ENCODE measurements around the gene RASSF4. TPM values are rescaled to one million over a fixed set of nuclear protein-coding genes. Genes with fewer than 3 reads are reported as not detected.

RASSF4 gene
- total and polyA plus RNA-seq, 9 of the 15 experiments (the other 6 are each of a cell fraction or from before 2014, with no cell fraction given), result 0.01 to 0.62 (median 0.11) TPM; not detected in 3

DNA sequence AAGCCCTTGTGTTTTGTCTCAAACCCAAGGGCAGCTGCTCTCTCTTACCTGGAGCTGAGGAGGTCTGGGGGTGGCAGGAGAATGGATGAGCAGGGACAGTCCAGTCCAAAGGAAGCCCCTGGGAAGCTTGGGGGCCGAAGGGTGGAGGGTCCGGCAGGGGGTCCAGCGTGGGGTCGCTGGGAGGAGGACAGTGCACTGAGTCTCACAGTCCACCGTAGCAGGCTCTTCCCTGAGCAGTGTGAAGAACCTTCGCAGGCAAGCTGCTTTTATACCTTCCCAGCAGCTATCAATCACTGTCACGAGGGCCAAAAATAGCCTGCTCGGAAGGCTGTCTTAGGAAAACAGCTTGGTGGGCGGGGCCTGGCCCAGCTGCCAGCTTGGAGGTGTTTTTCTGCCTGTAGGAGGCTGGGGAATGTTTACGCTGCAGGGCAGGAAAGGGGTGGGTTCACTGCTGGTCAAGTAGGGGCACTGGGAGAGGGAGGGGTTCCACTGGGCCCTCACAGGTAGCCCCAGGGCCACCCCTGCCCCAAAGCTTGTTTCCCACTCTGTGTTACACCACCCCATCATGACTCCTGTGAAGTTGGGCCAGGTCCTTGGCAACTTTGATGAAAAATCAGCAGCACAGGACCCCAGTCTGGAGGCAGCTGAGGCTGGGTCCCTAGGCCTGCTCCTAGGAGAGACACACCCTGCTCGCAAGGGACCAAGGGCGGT is 19.1 kb downstream of the RASSF4 start, which contains the start of gene DEPP1 (continued):
- TF ChIP-seq, protein P1, sequence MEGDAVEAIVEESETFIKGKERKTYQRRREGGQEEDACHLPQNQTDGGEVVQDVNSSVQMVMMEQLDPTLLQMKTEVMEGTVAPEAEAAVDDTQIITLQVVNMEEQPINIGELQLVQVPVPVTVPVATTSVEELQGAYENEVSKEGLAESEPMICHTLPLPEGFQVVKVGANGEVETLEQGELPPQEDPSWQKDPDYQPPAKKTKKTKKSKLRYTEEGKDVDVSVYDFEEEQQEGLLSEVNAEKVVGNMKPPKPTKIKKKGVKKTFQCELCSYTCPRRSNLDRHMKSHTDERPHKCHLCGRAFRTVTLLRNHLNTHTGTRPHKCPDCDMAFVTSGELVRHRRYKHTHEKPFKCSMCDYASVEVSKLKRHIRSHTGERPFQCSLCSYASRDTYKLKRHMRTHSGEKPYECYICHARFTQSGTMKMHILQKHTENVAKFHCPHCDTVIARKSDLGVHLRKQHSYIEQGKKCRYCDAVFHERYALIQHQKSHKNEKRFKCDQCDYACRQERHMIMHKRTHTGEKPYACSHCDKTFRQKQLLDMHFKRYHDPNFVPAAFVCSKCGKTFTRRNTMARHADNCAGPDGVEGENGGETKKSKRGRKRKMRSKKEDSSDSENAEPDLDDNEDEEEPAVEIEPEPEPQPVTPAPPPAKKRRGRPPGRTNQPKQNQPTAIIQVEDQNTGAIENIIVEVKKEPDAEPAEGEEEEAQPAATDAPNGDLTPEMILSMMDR (IDR thresholded peaks at IDR 0.05 in 2 of 3, conservative IDR thresholded peaks at IDR 0.05 in 1 of 3; ENCODE audit: insufficient read depth in 2 of 3, low read depth in 1 of 3, low read length in 3 of 3), result peak in 1 of 3 experiments; percentile 39; a peak in 2 of 6 replicates
- TF ChIP-seq, protein P2, sequence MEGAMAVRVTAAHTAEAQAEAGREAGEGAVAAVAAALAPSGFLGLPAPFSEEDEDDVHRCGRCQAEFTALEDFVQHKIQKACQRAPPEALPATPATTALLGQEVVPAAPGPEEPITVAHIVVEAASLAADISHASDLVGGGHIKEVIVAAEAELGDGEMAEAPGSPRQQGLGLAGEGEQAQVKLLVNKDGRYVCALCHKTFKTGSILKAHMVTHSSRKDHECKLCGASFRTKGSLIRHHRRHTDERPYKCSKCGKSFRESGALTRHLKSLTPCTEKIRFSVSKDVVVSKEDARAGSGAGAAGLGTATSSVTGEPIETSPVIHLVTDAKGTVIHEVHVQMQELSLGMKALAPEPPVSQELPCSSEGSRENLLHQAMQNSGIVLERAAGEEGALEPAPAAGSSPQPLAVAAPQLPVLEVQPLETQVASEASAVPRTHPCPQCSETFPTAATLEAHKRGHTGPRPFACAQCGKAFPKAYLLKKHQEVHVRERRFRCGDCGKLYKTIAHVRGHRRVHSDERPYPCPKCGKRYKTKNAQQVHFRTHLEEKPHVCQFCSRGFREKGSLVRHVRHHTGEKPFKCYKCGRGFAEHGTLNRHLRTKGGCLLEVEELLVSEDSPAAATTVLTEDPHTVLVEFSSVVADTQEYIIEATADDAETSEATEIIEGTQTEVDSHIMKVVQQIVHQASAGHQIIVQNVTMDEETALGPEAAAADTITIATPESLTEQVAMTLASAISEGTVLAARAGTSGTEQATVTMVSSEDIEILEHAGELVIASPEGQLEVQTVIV (CRISPR knock-in tag; IDR thresholded peaks at IDR 0.05; ENCODE audit: borderline replicate concordance), result no peak
- TF ChIP-seq, protein P3, sequence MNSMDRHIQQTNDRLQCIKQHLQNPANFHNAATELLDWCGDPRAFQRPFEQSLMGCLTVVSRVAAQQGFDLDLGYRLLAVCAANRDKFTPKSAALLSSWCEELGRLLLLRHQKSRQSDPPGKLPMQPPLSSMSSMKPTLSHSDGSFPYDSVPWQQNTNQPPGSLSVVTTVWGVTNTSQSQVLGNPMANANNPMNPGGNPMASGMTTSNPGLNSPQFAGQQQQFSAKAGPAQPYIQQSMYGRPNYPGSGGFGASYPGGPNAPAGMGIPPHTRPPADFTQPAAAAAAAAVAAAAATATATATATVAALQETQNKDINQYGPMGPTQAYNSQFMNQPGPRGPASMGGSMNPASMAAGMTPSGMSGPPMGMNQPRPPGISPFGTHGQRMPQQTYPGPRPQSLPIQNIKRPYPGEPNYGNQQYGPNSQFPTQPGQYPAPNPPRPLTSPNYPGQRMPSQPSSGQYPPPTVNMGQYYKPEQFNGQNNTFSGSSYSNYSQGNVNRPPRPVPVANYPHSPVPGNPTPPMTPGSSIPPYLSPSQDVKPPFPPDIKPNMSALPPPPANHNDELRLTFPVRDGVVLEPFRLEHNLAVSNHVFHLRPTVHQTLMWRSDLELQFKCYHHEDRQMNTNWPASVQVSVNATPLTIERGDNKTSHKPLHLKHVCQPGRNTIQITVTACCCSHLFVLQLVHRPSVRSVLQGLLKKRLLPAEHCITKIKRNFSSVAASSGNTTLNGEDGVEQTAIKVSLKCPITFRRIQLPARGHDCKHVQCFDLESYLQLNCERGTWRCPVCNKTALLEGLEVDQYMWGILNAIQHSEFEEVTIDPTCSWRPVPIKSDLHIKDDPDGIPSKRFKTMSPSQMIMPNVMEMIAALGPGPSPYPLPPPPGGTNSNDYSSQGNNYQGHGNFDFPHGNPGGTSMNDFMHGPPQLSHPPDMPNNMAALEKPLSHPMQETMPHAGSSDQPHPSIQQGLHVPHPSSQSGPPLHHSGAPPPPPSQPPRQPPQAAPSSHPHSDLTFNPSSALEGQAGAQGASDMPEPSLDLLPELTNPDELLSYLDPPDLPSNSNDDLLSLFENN (IDR thresholded peaks at IDR 0.05; ENCODE audit: low read depth in 2 of 2, low read length in 2 of 2), result 0 out of 4 replicates have a peak, but pooled peaks of 1 of the 2 experiments have one; percentile 29
- TF ChIP-seq NCOA1 (IDR thresholded peaks at IDR 0.05; ENCODE audit: low read depth) (peak; percentile 21; the same call in 1 of the 2 replicates), TAL1 (IDR thresholded peaks at IDR 0.05) (peak; percentile 16; the same call in 1 of the 2 replicates), SOX6 (IDR thresholded peaks at IDR 0.05) (no peak), TSC22D4 (tag; IDR thresholded peaks at IDR 0.05) (no peak), BMI1 (IDR thresholded peaks at IDR 0.05; ENCODE audit: low read length) (no peak), ARNT (IDR thresholded peaks at IDR 0.05) (no peak), DACH1 (IDR thresholded peaks at IDR 0.05; ENCODE audit: partially characterized antibody) (peak; percentile 43)
- TF ChIP-seq, protein P4, sequence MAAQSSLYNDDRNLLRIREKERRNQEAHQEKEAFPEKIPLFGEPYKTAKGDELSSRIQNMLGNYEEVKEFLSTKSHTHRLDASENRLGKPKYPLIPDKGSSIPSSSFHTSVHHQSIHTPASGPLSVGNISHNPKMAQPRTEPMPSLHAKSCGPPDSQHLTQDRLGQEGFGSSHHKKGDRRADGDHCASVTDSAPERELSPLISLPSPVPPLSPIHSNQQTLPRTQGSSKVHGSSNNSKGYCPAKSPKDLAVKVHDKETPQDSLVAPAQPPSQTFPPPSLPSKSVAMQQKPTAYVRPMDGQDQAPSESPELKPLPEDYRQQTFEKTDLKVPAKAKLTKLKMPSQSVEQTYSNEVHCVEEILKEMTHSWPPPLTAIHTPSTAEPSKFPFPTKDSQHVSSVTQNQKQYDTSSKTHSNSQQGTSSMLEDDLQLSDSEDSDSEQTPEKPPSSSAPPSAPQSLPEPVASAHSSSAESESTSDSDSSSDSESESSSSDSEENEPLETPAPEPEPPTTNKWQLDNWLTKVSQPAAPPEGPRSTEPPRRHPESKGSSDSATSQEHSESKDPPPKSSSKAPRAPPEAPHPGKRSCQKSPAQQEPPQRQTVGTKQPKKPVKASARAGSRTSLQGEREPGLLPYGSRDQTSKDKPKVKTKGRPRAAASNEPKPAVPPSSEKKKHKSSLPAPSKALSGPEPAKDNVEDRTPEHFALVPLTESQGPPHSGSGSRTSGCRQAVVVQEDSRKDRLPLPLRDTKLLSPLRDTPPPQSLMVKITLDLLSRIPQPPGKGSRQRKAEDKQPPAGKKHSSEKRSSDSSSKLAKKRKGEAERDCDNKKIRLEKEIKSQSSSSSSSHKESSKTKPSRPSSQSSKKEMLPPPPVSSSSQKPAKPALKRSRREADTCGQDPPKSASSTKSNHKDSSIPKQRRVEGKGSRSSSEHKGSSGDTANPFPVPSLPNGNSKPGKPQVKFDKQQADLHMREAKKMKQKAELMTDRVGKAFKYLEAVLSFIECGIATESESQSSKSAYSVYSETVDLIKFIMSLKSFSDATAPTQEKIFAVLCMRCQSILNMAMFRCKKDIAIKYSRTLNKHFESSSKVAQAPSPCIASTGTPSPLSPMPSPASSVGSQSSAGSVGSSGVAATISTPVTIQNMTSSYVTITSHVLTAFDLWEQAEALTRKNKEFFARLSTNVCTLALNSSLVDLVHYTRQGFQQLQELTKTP (IDR thresholded peaks at IDR 0.05; ENCODE audit: low read depth in 1 of 2, partially characterized antibody in 2 of 2), result peak in 1 of 2 experiments; percentile 46
- TF ChIP-seq, protein P5, sequence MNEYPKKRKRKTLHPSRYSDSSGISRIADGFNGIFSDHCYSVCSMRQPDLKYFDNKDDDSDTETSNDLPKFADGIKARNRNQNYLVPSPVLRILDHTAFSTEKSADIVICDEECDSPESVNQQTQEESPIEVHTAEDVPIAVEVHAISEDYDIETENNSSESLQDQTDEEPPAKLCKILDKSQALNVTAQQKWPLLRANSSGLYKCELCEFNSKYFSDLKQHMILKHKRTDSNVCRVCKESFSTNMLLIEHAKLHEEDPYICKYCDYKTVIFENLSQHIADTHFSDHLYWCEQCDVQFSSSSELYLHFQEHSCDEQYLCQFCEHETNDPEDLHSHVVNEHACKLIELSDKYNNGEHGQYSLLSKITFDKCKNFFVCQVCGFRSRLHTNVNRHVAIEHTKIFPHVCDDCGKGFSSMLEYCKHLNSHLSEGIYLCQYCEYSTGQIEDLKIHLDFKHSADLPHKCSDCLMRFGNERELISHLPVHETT (CRISPR knock-in tag; conservative IDR thresholded peaks at IDR 0.05 in 1 of 2, IDR thresholded peaks at IDR 0.05 in 1 of 2), result peak in 1 of 2 experiments; percentile 66; a peak in 2 of 4 replicates
